CD4-positive, CD25-positive, alpha-beta regulatory T cell (primary cell): ENCODE measurements around the gene TM6SF1. TPM values are rescaled to one million over a fixed set of nuclear protein-coding genes. Genes with fewer than 3 reads are reported as not detected.
A peak's percentile ranks its signal among the peaks of the same experiment; 100 is the strongest.

Experiments
- ATAC-seq, 2 donors: fragments of 150-1000 bp; cut with Tn5 transposase; one replicate each; pipeline ENCODE4 v1.10.0; 2021; ENCODE audit warnings: low read depth in 2 of 2, moderate number of reproducible peaks in 2 of 2, moderate library complexity in 1 of 2
- DNase-seq, 3 donors: peaks; one replicate each; pipeline versions ENCODE4 v3.0.0 to v3.0.0-alpha.2; 2012 to 2022; ENCODE audit warnings: mixed read lengths in 1 of 3
- H3K27ac ChIP-seq: one replicate; pipeline ENCODE4 v1.7.0; 2013; ENCODE audit warnings: mild to moderate bottlenecking, low read length; ENCODE audit not compliant: insufficient read depth, poor library complexity, severe bottlenecking
- H3K27me3 ChIP-seq: one replicate; pipeline ENCODE4 v1.7.0; 2013; ENCODE audit warnings: low read length; ENCODE audit not compliant: control insufficient read depth, insufficient read depth
- H3K36me3 ChIP-seq: one replicate; pipeline ENCODE4 v1.7.0; 2013; ENCODE audit warnings: mild to moderate bottlenecking, low read length, moderate library complexity; ENCODE audit not compliant: control insufficient read depth, insufficient read depth
- H3K4me1 ChIP-seq: 2 replicates; pipeline ENCODE4 v1.7.0; 2013; ENCODE audit warnings: mild to moderate bottlenecking, low read length; ENCODE audit not compliant: insufficient read depth, control insufficient read depth, poor library complexity, severe bottlenecking
- H3K4me3 ChIP-seq: one replicate; pipeline ENCODE4 v1.7.0; 2013; ENCODE audit warnings: low read depth, mild to moderate bottlenecking, low read length, moderate library complexity
- H3K9me3 ChIP-seq, 2 experiments: 1 replicate in 1 of 2; 2 replicates in 1 of 2; pipeline ENCODE4 v1.7.0; 2013; ENCODE audit warnings: low read length in 2 of 2, mild to moderate bottlenecking in 1 of 2, moderate library complexity in 1 of 2; ENCODE audit not compliant: control insufficient read depth in 2 of 2
- H3K27ac Mint-ChIP-seq, 3 donors: one replicate each; pipeline ENCODE4 v1.8.0; 2020 to 2022; ENCODE audit warnings: mild to moderate bottlenecking in 3 of 3, mixed read lengths in 3 of 3, moderate library complexity in 2 of 3
- H3K27me3 Mint-ChIP-seq: one replicate; pipeline ENCODE4 v1.8.0; 2022; ENCODE audit warnings: mild to moderate bottlenecking, mixed read lengths
- H3K36me3 Mint-ChIP-seq: one replicate; pipeline ENCODE4 v1.8.0; 2020; ENCODE audit warnings: mixed read lengths
- H3K4me1 Mint-ChIP-seq, 4 donors: one replicate each; pipeline ENCODE4 v1.8.0; 2020 to 2022; ENCODE audit warnings: mixed read lengths in 4 of 4, mild to moderate bottlenecking in 1 of 4
- H3K4me3 Mint-ChIP-seq, 4 donors: one replicate each; pipeline ENCODE4 v1.8.0; 2020 to 2022; ENCODE audit warnings: mild to moderate bottlenecking in 4 of 4, mixed read lengths in 4 of 4, moderate library complexity in 3 of 4
- H3K9me3 Mint-ChIP-seq, 7 donors: one replicate each; pipeline ENCODE4 v1.8.0; 2020 to 2022; ENCODE audit warnings: mixed read lengths in 7 of 7, mild to moderate bottlenecking in 3 of 7, moderate library complexity in 2 of 7
- polyA plus RNA-seq, 4 donors: library from polyadenylated mRNA; unstranded; fragments of 300-500 nt; fragmentation: Illumina TruSeq; gene quantifications; one replicate each; pipeline ENCODE4 v1.2.3, GENCODE V29; 2021
- total RNA-seq: library from RNA; stranded (reverse); gene quantifications from one replicate; pipeline ENCODE4 v1.2.3, GENCODE V29; 2022

Gene TM6SF1
- total and polyA plus RNA-seq, 5 donors from 2014 or later: 0.16 to 0.42 TPM; not detected in 3

DNA sequence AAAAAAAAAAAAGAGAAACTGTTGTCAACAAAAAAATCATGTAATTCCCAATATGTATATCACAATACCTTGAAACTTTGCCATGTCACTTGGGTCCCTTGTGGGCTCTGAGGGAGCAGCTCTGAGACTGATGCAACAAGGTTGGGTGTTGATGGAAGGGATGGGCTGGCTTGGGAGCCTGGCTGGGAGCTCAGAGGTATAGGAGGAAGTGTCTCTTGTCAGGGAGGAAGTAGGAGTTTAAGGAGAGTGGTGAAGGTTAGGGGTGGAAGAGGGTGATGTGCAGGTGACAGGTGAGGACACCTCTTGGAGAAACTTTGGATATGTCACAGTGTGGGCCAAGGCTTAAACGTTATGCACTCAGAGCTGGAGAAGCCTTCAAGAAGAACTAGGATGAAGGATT lies 2.0 kb upstream of the TM6SF1 start:
- DNase-seq (no peak), ATAC-seq (no peak)
- Histone ChIP-seq H3K27me3 (peaks cover 17% of the 10 kb centered on the region), H3K4me3 (no peak overlapping the region), H3K4me1 (peaks cover 17% of the 10 kb centered on the region), H3K36me3 (no peaks in the 10 kb centered on the region), H3K27ac (no peak overlapping the region), H3K9me3 (no peaks in the 10 kb centered on the region)
- Mint-ChIP-seq H3K4me3 (peak overlapping the region in 1 of 4 donors; percentile 70), H3K27ac (no peak overlapping the region), H3K36me3 (peaks cover 4% of the 10 kb centered on the region), H3K9me3 (peaks cover 0 to 8% (median 0%) of the 10 kb centered on the region in 7 donors), H3K27me3 (peaks cover 62% of the 10 kb centered on the region), H3K4me1 (peaks cover 0 to 18% (median 9%) of the 10 kb centered on the region in 4 donors)

DNA sequence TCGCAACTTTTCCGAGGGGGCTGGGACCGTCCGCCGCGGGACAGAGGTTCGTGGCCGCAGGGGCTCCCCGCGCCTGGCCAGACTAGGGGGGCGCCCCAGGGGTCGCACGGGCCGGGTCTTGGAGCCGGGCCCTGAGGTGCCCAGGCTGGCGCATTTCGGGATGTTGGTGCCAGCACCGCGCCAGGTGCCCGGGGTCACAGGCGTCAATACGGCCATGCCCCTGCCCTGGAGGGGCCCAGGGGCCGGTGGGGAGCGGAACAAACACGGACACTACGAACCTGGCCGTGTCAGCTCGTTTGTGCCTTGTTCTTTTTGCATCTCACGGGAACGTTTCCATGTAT lies 366 bp downstream of the TM6SF1 start:
- no peak for DNase-seq
- H3K36me3 Mint-ChIP-seq: peaks cover 4% of the 10 kb centered on the region
- Histone ChIP-seq H3K36me3 (no peaks in the 10 kb centered on the region), H3K27me3 (peaks cover 16% of the 10 kb centered on the region), H3K27ac (no peak overlapping the region), H3K4me1 (peaks cover 17% of the 10 kb centered on the region), H3K9me3 (no peaks in the 10 kb centered on the region), H3K4me3 (no peak overlapping the region)
- no peak for ATAC-seq
- H3K4me1 Mint-ChIP-seq: peaks cover 0 to 18% (median 9%) of the 10 kb centered on the region in 4 donors
- H3K9me3 Mint-ChIP-seq: peaks cover 0 to 7% (median 0%) of the 10 kb centered on the region in 7 donors
- peaks cover 61% of the 10 kb centered on the region for H3K27me3 Mint-ChIP-seq
- peak overlapping the region in 2 of 4 donors; percentile 65 to 68 for H3K4me3 Mint-ChIP-seq
- no peak overlapping the region for H3K27ac Mint-ChIP-seq

DNA sequence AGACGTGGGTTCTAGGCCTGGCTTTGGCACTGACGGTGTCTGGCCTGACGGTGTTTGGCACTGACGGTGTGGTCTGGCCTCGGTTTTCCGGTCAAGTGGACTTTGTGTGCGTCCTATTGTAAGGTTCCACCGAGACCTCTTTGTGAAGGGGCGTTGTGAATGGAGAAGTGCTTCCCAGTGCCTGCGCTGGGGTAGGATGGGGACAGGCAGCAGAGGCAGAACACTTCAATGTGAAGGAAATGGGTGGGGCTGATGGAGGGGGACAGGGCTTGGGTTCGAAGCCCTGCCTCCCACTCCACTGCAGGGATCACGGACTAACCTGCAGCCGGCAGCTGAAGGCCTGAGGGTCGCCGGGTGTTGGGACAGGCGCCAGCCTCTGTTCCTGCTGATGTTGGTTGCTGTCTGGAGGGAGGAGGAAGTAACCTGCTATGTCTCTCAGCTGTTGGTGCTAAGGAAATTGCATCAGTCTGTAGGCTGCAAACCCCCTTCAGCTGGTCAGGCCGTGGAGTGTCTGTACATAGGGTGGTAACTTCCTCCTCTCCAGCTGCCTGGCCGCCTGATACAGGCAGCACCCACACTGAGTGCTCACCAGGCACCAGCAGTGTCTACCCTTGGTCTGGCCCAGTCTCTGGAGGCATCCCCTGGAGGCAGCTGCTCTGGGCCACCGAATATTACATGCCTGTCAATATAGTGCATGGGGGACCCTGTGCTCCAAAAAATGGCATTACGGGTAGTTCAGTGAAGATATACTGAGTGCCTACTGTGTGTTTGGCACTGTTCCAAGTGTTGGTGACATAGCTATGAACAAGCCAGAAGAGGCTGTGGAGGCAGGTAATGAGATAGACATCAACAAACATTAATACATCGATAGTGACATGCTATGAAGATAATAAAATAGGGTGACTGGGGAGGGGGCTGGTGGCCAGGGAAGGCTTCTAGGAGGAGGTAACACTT lies 1.1 kb downstream of the TM6SF1 start:
- no peak overlapping the region for H3K27ac ChIP-seq
- peaks cover 17% of the 10 kb centered on the region for H3K4me1 ChIP-seq
- no peak overlapping the region for H3K4me3 ChIP-seq
- H3K4me1 Mint-ChIP-seq: peaks cover 0 to 18% (median 9%) of the 10 kb centered on the region in 4 donors
- no peaks in the 10 kb centered on the region for H3K36me3 ChIP-seq
- DNase-seq (peak in 1 of 3 donors; percentile 52), ATAC-seq (peak; percentile 40 to 44)
- H3K27me3 ChIP-seq: peaks cover 16% of the 10 kb centered on the region
- no peaks in the 10 kb centered on the region for H3K9me3 ChIP-seq
- H3K27me3 Mint-ChIP-seq: peaks cover 61% of the 10 kb centered on the region
- H3K9me3 Mint-ChIP-seq: peaks cover 0 to 7% (median 0%) of the 10 kb centered on the region in 7 donors
- peaks cover 4% of the 10 kb centered on the region for H3K36me3 Mint-ChIP-seq
- peak overlapping the region in 3 of 4 donors; percentile 44 to 68 (median 65) for H3K4me3 Mint-ChIP-seq
- no peak overlapping the region for H3K27ac Mint-ChIP-seq

DNA sequence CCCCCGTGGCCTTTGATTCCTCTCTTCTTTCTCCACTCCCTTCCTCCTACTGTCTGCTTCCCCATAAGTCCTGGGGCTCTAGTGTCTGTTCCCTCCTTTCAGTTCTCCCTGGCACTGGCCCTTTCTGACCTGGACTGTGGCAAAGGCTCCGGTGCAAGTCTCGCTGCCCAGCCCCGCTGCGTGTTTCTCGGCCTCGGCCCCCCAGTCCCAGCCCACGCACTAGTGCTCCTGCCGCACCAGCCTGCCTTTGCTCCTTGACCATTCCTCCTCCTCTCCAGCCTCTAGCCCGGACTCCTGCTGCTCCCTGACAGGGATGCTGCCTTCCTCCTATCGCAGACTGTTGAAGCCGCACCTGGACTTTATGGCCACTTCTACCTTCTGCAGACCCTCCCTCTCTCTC lies 2.1 kb downstream of the TM6SF1 start:
- H3K27me3 Mint-ChIP-seq: peaks cover 52% of the 10 kb centered on the region
- Histone ChIP-seq H3K4me1 (peaks cover 17% of the 10 kb centered on the region), H3K4me3 (no peak overlapping the region), H3K27ac (no peak overlapping the region), H3K27me3 (peaks cover 11% of the 10 kb centered on the region), H3K36me3 (no peaks in the 10 kb centered on the region), H3K9me3 (no peaks in the 10 kb centered on the region)
- DNase-seq (no peak), ATAC-seq (no peak)
- no peaks in the 10 kb centered on the region for H3K36me3 Mint-ChIP-seq
- H3K27ac Mint-ChIP-seq: no peak overlapping the region
- peaks cover 0 to 18% (median 9%) of the 10 kb centered on the region in 4 donors for H3K4me1 Mint-ChIP-seq
- H3K9me3 Mint-ChIP-seq: peaks cover 0 to 6% (median 0%) of the 10 kb centered on the region in 7 donors
- no peak overlapping the region for H3K4me3 Mint-ChIP-seq

DNA sequence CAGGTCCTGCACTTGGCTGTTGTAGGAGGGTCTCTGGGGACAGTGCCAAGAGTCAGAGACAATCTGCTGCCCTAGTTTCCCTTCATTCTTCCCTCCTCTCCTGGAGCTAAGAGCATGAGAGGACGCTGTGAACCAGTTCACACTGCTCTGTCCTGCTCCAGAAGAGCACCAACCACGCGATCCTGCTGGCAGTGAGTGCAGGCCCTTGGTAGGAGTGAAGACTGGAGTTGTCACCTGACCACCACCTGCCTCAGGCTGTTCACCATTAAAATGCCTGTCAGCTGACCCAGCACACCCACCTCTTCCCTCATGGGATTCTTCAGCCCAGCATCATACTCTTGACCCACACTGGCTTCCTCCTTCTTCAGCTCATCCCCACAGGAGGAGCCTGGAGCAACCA lies 2.9 kb downstream of the TM6SF1 start:
- no peak for DNase-seq
- no peaks in the 10 kb centered on the region for H3K9me3 ChIP-seq
- no peak for ATAC-seq
- H3K27ac ChIP-seq: no peak overlapping the region
- H3K36me3 Mint-ChIP-seq: no peaks in the 10 kb centered on the region
- peaks cover 11% of the 10 kb centered on the region for H3K27me3 ChIP-seq
- no peak overlapping the region for H3K4me3 ChIP-seq
- H3K27ac Mint-ChIP-seq: no peak overlapping the region
- peaks cover 0 to 4% (median 0%) of the 10 kb centered on the region in 7 donors for H3K9me3 Mint-ChIP-seq
- peaks cover 17% of the 10 kb centered on the region for H3K4me1 ChIP-seq
- peaks cover 0 to 18% (median 8%) of the 10 kb centered on the region in 4 donors for H3K4me1 Mint-ChIP-seq
- no peak overlapping the region for H3K4me3 Mint-ChIP-seq
- no peaks in the 10 kb centered on the region for H3K36me3 ChIP-seq
- peaks cover 47% of the 10 kb centered on the region for H3K27me3 Mint-ChIP-seq

DNA sequence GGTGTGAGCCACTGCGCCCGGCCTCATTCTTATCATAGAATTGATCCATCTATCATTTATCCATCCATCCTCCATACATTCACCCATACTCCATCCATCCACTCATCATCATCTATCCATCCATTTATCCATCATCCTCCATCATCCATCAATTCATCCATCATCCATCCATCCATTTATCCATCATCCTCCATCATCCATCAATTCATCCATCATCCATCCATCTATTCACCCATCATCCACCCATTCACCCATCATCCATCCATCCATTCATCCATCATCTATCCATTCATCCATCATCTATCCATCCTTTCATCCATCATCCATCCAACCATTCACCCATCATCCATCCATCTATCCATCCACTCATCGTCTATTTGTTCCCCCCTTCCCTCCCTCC lies 3.7 kb downstream of the TM6SF1 start:
- Histone ChIP-seq H3K9me3 (no peaks in the 10 kb centered on the region), H3K27me3 (peaks cover 11% of the 10 kb centered on the region), H3K4me3 (no peak overlapping the region), H3K36me3 (no peaks in the 10 kb centered on the region), H3K27ac (no peak overlapping the region), H3K4me1 (peaks cover 17% of the 10 kb centered on the region)
- Mint-ChIP-seq H3K4me3 (peak overlapping the region in 1 of 4 donors; percentile 13), H3K36me3 (no peaks in the 10 kb centered on the region), H3K27ac (no peak overlapping the region), H3K9me3 (peaks cover 0 to 4% (median 0%) of the 10 kb centered on the region in 7 donors), H3K27me3 (peaks cover 42% of the 10 kb centered on the region), H3K4me1 (peaks cover 0 to 18% (median 6%) of the 10 kb centered on the region in 4 donors)
- ATAC-seq (no peak), DNase-seq (no peak)

DNA sequence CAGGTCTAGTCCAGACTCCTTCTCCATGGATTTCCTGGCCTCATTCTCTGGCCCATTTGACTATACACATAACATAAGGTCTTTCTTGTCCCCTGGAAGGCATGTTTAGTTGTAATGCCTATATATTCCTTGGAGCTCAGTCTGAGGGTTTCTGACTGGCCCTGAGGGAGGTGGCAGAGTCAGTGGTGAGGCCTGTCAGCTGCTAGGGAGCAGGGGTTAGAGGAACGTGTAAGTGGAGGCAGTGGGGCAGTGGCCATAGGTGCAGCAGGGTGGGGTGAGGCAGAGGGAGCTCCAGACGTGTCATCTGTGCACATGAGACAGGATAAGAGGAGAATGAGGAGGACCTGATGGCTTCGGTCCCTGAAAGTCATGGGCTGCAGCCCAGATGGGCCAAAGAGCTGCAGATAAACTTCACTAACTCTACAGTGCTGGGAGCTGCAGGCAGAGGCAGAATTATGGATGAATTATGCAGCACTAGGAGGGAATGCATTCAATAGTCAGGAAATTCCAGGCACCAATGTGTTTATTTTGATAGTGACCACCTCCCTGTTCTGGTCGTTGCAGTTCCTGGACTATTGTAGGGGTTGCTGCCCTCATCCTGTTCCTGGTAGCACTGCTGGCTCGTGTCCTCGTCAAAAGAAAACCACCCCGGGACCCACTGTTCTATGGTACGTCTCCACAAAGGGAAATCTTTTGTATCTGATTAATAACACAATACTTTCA lies 4.9 kb downstream of the TM6SF1 start:
- Histone ChIP-seq H3K27me3 (peaks cover 11% of the 10 kb centered on the region), H3K9me3 (no peaks in the 10 kb centered on the region), H3K4me3 (no peak overlapping the region), H3K4me1 (peaks cover 11% of the 10 kb centered on the region), H3K36me3 (no peaks in the 10 kb centered on the region), H3K27ac (no peak overlapping the region)
- H3K27me3 Mint-ChIP-seq: peaks cover 36% of the 10 kb centered on the region
- H3K27ac Mint-ChIP-seq: no peak overlapping the region
- peaks cover 0 to 13% (median 4%) of the 10 kb centered on the region in 4 donors for H3K4me1 Mint-ChIP-seq
- DNase-seq (no peak), ATAC-seq (no peak)
- no peak overlapping the region for H3K4me3 Mint-ChIP-seq
- H3K36me3 Mint-ChIP-seq: no peaks in the 10 kb centered on the region
- H3K9me3 Mint-ChIP-seq: peaks cover 0 to 4% (median 0%) of the 10 kb centered on the region in 7 donors
